Fibroblast of skin of back (primary cell): ENCODE results near the gene NDUFAF8.
A peak's percentile ranks its signal among the peaks of the same experiment; 100 is the strongest.

ENCODE experiments used
- DNase-seq: peaks from one replicate; pipeline ENCODE4 v3.0.0-alpha.2; 2013

The NDUFAF8 gene

DNA sequence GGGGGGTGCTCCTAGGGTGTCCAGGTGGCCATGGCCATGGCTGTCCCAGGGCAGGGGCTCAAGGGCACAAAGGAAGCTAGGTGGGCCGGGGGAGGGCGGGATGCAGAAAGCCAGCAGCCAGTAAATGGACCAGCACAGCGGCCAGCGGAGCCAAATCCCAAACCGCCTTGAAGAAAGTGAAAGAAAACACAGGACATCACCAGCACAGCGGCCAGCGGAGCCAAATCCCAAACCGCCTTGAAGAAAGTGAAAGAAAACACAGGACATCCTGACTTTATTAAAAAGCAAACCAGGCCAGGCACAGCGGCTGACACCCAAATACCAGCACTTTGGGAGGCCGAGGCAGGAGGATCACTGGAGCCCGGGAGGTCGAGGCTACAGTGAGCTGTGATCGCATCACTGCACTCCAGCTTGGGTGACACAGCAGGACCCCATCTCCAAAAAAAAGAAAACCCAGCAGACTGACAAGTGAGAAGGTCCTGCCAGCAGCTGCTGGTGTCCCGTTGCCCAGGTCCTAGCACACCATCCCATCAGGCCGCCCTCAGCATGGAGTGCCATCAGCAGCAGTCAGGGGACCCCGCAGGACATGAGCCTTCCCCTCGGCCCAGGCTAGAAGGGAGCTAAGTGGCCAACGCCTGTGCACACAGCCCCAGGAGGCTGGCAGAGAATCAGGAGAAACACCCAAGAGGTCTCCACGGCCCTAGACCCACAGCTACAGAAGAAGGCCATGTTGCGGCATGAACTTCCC lies 39.0 kb downstream of the NDUFAF8 start:
- DNase-seq = no peak

DNA sequence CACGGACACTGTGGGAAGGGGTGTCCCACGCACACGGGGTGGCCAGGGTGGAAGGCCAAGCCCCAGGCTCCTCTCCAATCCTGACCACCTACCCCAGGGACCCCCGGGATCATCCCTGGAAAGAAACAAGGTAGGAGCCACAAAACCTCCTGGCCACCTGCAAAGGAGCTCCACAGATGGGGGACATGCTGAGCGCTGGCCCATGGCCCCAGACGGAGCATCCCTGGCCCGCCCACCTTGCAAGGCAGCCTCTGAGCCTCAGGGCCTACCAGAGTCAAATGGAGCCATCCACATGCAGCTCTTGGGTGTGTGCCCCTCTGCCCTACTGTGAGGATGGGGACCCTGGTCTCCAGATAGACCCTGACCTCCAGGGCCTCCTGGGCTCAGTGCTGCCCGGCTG lies 39.7 kb downstream of the NDUFAF8 start:
- no peak for DNase-seq

DNA sequence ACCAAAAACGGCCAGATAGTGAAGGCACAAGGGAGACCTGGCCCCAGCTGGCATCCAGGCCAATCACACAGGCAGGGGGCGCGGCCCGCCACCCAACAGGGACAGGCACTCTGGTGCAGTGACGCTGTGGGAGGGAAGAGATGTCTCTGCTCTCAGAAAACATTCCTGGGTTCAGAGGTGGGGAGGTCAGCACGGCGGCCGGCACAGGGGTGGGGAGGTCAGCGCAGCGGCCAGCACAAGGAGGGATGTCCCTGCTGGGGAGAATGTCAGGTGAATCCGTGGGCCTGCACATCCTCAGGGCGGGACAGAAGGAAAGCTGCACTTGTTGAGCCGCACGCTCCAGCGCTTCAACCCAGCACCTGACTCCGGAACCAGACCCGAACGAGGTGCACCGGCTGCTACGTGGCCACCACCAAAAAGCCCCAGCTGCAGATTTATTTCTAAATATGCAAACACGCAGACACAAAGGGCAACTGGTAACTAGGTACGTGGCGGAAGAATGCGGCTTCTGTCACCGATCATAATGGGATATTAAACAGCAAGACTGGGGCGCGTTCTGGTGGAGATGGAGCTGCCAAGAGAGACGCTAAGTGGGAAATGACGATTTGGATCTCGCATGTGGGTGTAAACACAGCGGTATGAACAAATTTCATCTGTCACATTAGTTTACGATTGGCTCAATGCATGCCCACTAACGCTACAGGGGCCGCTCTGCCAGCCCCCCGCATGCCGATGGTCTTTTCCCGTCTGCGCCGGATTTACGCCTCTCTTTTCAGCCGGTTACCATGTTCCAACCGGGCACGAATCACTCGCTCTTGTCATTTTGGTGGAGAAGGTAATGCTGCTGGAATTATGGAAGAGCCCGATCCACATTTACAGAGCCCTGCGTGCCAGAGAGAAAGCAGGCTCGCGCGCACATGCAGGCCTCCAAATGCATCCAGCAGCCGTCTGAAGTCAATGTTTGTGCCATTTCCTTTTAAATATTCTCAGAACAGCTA lies 40.5 kb downstream of the NDUFAF8 start:
- no peak for DNase-seq

DNA sequence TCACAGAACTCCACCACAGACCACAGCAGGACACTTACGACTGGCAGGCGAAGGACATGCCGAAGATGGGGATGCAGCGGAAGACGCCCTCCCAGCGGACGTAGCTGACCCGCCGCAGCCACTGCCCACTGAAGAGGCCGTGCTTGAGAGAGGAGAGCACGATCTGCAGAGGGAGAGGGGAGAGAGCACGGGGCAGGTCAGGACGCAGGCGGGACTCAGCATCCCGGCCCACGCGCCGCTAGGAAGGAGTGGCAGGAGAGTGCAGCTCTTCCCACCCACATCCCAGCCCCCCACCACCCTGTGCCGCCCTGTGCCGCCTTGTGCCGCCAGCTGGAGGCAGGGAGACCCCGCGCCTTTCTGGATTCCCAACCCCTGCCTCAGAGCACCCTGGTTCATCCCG lies 41.5 kb downstream of the NDUFAF8 start:
- no peak for DNase-seq

DNA sequence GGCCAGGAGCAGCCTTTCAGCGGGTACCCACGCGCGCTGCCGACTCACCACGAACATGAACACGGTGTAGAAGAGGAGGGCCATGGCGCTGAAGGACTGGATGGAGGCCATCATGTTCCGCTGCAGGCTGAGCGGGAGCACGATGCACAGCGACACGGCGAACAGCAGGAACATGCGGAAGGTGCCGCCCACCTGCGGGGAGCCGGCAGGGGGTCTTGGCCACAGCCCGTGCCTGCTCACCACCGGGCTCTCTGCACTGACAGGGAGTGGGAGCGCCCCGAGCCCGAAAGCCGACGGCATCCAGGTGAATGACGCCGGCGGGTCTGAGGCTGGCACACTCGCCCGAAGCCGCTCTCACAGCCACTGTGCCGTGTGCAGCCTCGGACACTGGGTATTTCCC lies 43.0 kb downstream of the NDUFAF8 start:
- DNase-seq = no peak

DNA sequence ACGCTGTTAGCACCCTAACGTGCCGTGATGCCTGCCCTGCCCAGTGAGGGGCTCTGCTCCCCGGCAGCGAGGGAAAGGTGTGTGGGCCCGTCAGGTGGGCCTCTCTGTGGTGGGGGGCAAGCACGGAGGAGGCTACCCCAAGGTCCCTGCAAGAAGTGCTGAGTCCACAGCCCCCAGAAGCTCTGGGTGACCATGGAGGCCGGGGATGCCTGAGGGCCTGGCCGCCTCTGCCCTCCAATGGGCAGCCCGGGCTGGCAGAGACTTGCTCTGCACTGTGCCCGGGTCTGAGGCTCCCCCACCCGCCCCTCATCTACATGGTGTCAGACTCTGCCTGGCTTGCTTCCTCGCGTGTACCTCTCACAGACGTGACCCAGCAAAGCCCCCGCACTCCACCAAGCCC lies 43.8 kb downstream of the NDUFAF8 start:
- no peak for DNase-seq

DNA sequence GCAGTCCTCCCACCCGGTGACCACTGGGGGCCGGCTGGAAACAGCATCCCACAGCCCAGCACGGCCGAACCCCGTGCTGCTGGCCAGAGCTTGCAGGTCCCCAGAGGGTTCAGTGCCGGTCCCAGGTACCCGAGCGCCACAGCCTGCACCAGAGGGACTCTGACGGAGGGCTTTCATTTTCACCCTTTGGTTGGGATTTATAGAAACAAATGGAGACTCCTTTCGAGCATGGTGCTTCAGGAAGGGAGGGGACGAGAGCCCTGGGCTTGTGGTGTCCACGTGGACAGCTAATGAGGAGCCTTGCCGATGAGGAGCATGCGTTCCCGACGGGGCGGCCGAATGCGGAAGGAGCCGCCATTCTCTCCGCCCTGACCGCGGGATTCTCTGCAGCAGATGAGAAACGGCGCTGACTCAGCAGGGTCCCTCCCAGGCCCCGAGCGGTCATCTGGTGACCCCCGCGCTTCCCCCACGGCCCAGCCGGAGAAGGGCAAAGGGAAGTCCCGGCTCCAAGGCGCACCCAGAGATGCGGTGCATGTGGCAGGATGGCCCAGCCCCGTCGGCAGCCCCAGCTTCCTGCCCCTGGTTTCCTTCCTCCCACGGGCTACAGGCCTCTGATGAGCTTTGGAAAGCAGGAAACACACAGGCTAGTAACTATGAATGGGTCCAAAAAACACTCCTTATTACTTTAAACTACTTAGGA lies 46.2 kb downstream of the NDUFAF8 start:
- DNase-seq = peak; percentile 35

DNA sequence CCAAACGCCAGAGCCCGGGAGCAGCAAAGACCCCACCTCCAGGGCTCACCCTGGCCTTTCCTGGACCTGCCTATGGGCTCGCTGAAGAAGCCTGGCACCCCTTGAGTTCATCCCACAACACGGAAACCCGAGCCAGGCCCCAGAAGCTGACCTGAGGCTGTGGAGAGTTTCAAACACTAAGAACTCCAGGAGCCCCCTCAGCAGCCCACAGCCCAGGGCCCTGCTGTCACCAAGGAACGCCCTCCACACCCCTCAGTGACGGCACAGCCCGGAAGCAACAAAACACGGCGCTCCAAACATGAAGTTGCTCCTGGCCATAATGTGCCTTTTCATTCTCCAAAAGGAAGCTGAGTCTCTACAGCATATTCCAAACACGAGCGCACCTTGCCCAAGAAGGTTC lies 46.8 kb downstream of the NDUFAF8 start:
- DNase-seq = no peak

DNA sequence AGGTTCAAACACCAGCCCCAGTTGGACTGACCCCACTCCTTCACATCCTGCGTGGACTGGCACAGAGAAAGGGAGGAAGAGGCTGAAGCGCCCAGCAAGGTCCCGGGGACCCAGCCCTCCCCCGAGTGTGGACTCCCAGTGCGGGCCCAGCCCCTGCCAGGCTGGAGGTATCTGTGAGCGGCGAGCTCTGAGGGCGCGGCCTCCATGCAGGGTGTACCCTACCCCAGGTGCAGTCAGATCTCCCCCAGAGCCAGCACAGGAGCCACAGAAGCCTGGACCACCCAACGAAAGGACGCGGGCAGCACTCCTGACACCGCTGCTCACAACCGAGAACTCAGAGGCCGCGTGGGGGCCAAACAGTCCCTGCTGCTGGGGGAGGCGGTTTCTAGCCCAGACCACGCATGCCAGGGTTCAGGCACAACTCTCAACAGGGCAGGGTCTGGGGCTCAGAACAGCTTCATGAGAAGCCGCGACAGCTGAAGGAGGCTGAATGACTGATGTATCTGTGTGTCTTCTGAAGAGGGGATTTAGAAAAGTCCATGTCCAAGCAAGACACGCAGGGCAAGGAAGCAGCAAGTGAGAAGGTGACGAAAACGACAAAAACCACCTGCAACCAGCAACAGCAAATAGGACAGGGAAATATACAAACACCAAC lies 47.5 kb downstream of the NDUFAF8 start:
- DNase-seq = no peak

DNA sequence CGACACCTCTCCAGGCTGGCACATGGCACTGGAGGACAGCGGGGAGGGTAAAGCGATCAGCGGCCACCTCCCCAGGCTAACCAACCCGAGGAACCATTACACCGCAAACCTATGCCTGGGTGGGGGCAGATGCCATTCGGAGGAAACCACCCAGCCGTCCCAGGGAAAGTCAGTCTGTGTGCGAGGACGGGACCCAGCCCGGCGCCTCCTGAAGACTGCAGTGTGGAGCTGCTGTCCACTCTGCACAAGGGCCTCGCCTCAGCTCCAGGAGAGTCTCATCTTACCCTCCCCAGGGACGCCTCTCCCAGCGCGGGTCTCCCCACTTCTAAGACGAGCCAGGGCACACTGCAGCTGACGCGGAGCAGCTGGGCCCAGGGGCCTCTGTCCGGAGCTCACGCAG lies 48.0 kb downstream of the NDUFAF8 start:
- no peak for DNase-seq

DNA sequence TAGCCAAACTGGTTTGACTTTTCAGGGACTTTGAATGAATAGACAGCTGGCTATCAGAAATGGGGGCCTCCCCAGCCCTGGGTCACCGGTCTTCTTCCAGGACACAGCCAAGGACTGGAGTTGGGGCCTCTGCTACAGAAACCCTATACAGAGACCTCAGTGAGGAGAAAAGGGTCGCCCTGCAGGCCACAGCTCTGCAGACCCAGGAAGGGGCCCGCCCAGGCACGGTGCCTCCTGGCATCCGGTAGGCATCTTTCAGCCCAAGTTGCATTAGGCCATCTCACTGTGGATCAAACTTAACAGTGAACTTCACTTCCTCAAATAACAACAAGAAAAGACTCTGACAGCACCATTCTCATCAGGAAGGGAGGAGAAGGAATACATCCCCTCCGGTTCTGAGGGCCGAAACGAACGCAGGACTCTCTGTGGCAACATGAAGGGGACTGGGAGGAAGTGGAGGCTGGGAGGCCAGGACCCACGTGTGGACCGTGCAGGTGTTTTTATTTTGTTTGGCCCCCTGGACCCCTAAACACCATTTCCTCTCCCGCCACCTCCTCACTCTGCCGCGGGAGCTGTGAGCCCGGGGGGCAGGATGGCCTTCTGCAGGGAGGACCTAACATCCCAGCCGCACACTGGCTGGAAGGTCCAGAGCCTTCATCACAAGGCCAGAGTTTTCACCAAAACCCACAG lies 48.8 kb downstream of the NDUFAF8 start:
- DNase-seq = no peak

DNA sequence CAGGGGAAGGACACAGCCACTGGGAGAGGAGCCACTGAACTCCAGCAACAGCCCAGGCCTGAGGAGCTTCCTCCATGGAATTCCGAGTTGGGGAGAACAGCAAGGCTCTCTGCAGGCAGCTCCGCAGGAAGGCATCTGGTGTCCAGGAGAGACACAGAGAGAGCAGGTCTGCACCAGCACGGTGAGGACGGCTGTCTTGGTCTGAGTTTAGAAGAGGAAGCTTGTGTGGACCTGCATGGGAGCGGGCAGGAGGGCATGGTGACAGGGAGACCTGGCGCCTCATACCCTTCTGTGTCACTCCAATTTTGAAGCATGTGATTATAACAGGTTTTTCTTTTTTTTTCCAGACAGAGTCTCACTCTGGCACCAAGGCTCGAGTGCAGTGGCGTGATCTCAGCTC lies 49.6 kb downstream of the NDUFAF8 start:
- DNase-seq = no peak

DNA sequence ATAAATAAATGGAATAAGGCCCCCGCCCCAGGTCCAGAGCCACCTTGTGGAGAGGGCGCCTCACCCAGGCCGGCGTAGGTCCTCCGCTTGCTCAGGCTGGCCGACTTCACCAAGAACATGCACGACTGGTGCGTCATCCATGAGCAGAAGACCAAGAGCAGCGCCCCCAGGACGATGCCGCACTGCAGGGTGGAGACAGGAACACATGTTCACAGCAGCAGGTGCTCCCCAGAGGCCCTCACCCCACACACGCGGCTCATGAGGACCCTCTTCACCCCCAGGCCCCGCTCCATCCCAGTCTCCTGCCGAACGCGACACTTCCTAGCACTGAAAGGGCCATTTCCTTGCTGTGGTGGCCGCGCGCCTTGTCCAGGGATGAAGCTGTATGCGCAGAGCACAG lies 50.5 kb downstream of the NDUFAF8 start:
- no peak for DNase-seq

DNA sequence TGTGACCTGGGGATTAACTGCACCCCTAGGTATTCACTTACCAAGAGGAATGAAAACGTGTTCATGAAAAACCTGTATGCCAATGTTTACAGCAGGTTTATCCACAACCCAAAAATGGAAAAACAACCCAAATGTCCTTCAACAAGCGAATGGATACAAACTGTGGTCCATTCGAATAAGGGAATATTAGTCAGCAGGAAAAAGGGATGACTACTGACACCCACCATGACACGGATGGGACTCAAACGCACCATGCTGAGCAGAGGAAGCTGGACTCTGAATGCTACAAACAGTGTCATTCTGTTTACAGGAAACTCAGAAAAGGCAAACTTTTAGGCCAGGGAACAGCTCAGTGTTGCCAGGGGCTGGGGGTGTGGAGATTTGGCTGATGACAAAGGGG lies 51.1 kb downstream of the NDUFAF8 start:
- DNase-seq = no peak
